ENCODE measurements around the gene PIM1. TPM values are rescaled to one million over a fixed set of nuclear protein-coding genes. Genes with fewer than 3 reads are reported as not detected.

The PIM1 gene
- polyA plus RNA-seq, 1 donor from 2014 or later: 4.1 TPM

DNA sequence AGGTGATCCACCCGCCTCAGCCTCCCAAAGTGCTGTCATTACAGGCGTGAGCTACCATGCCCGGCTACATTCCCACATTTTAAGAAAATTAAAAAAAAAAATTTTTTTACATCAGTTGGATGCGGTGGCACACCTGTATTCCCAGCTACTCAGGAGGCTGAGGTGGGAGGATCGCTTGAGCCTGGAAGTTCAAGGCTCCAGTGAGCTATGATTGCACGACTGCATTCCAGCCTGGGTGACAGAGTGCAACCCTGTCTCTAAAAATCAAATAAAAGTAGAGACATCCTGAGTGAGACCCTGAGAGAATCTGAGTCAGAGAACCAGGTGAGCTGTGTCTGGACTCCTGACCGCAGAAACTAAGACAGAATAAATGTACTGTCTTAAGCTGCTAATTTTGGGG, 38.8 kb downstream of the PIM1 start:
- H3K79me2 ChIP-seq (replicated peaks; ENCODE audit: insufficient read depth, low read length): no peaks in the 10 kb centered on the region
- H2AFZ ChIP-seq (ENCODE audit: low read depth, low read length): no peak overlapping the region
- no peaks in the 10 kb centered on the region for H3F3A ChIP-seq (ENCODE audit: insufficient read depth, low read length, poor library complexity, severe bottlenecking)
- no peaks in the 10 kb centered on the region for H4K20me1 ChIP-seq (ENCODE audit: insufficient read depth)
- no peaks in the 10 kb centered on the region for H3K36me3 ChIP-seq (ENCODE audit: insufficient read depth, low read length)
- H3K27ac ChIP-seq (ENCODE audit: low read length): no peak overlapping the region
- H3K9ac ChIP-seq (ENCODE audit: low read length): no peak overlapping the region
- H3K4me2 ChIP-seq (ENCODE audit: low read length): no peak overlapping the region
- H3K27me3 ChIP-seq (ENCODE audit: insufficient read depth, low read depth, low read length): no peaks in the 10 kb centered on the region
- TF ChIP-seq EZH2 (IDR thresholded peaks at IDR 0.05; ENCODE audit: borderline replicate concordance, insufficient read depth, low read length, poor library complexity, severe bottlenecking) (no peak), POLR2AphosphoS5 (IDR thresholded peaks at IDR 0.05) (no peak), TAF1 (IDR thresholded peaks at IDR 0.05; ENCODE audit: low read depth) (no peak), MXI1 (conservative IDR thresholded peaks at IDR 0.05; ENCODE audit: poor library complexity, severe bottlenecking) (no peak), EP300 (conservative IDR thresholded peaks at IDR 0.05; ENCODE audit: poor library complexity, severe bottlenecking) (no peak), RAD21 (conservative IDR thresholded peaks at IDR 0.05) (no peak), SMC3 (conservative IDR thresholded peaks at IDR 0.05; ENCODE audit: poor library complexity) (no peak)
- TF ChIP-seq, protein P1, sequence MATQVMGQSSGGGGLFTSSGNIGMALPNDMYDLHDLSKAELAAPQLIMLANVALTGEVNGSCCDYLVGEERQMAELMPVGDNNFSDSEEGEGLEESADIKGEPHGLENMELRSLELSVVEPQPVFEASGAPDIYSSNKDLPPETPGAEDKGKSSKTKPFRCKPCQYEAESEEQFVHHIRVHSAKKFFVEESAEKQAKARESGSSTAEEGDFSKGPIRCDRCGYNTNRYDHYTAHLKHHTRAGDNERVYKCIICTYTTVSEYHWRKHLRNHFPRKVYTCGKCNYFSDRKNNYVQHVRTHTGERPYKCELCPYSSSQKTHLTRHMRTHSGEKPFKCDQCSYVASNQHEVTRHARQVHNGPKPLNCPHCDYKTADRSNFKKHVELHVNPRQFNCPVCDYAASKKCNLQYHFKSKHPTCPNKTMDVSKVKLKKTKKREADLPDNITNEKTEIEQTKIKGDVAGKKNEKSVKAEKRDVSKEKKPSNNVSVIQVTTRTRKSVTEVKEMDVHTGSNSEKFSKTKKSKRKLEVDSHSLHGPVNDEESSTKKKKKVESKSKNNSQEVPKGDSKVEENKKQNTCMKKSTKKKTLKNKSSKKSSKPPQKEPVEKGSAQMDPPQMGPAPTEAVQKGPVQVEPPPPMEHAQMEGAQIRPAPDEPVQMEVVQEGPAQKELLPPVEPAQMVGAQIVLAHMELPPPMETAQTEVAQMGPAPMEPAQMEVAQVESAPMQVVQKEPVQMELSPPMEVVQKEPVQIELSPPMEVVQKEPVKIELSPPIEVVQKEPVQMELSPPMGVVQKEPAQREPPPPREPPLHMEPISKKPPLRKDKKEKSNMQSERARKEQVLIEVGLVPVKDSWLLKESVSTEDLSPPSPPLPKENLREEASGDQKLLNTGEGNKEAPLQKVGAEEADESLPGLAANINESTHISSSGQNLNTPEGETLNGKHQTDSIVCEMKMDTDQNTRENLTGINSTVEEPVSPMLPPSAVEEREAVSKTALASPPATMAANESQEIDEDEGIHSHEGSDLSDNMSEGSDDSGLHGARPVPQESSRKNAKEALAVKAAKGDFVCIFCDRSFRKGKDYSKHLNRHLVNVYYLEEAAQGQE (IDR thresholded peaks at IDR 0.05; ENCODE audit: borderline replicate concordance): no peak
- TF ChIP-seq, protein P2, sequence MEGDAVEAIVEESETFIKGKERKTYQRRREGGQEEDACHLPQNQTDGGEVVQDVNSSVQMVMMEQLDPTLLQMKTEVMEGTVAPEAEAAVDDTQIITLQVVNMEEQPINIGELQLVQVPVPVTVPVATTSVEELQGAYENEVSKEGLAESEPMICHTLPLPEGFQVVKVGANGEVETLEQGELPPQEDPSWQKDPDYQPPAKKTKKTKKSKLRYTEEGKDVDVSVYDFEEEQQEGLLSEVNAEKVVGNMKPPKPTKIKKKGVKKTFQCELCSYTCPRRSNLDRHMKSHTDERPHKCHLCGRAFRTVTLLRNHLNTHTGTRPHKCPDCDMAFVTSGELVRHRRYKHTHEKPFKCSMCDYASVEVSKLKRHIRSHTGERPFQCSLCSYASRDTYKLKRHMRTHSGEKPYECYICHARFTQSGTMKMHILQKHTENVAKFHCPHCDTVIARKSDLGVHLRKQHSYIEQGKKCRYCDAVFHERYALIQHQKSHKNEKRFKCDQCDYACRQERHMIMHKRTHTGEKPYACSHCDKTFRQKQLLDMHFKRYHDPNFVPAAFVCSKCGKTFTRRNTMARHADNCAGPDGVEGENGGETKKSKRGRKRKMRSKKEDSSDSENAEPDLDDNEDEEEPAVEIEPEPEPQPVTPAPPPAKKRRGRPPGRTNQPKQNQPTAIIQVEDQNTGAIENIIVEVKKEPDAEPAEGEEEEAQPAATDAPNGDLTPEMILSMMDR (IDR thresholded peaks at IDR 0.05; ENCODE audit: poor library complexity, severe bottlenecking): no peak
- no peaks in the 10 kb centered on the region for H3K9me2 ChIP-seq (ENCODE audit: insufficient read depth, low read length)
- H3K4me3 ChIP-seq (ENCODE audit: low read length): no peak overlapping the region
- H3K9me3 ChIP-seq (ENCODE audit: low read length): no peaks in the 10 kb centered on the region

GRCh38 chr6:37209461-37210205, 39.7 kb downstream of the PIM1 start:
- H3K4me3 ChIP-seq (ENCODE audit: low read length): no peak overlapping the region
- H3K9ac ChIP-seq (ENCODE audit: low read length): no peak overlapping the region

More at GRCh38 chr6:37209461-37210205, 39.7 kb downstream of the PIM1 start:
- no peaks in the 10 kb centered on the region for H3K9me3 ChIP-seq (ENCODE audit: low read length)
- no peaks in the 10 kb centered on the region for H3K27me3 ChIP-seq (ENCODE audit: insufficient read depth, low read depth, low read length)
- H3K36me3 ChIP-seq (ENCODE audit: insufficient read depth, low read length): no peaks in the 10 kb centered on the region
- TF ChIP-seq POLR2AphosphoS5 (IDR thresholded peaks at IDR 0.05) (no peak), MXI1 (conservative IDR thresholded peaks at IDR 0.05; ENCODE audit: poor library complexity, severe bottlenecking) (no peak), EZH2 (IDR thresholded peaks at IDR 0.05; ENCODE audit: borderline replicate concordance, insufficient read depth, low read length, poor library complexity, severe bottlenecking) (no peak), SMC3 (conservative IDR thresholded peaks at IDR 0.05; ENCODE audit: poor library complexity) (no peak), TAF1 (IDR thresholded peaks at IDR 0.05; ENCODE audit: low read depth) (no peak), EP300 (conservative IDR thresholded peaks at IDR 0.05; ENCODE audit: poor library complexity, severe bottlenecking) (no peak), RAD21 (conservative IDR thresholded peaks at IDR 0.05) (no peak)
- TF ChIP-seq, protein P2 (IDR thresholded peaks at IDR 0.05; ENCODE audit: poor library complexity, severe bottlenecking): no peak
- TF ChIP-seq, protein P1 (IDR thresholded peaks at IDR 0.05; ENCODE audit: borderline replicate concordance): no peak
- H2AFZ ChIP-seq (ENCODE audit: low read depth, low read length): no peak overlapping the region
- no peak overlapping the region for H3K27ac ChIP-seq (ENCODE audit: low read length)
- H3K9me2 ChIP-seq (ENCODE audit: insufficient read depth, low read length): no peaks in the 10 kb centered on the region
- H3K79me2 ChIP-seq (replicated peaks; ENCODE audit: insufficient read depth, low read length): no peaks in the 10 kb centered on the region
- H3F3A ChIP-seq (ENCODE audit: insufficient read depth, low read length, poor library complexity, severe bottlenecking): no peaks in the 10 kb centered on the region
- no peaks in the 10 kb centered on the region for H4K20me1 ChIP-seq (ENCODE audit: insufficient read depth)
- no peak overlapping the region for H3K4me2 ChIP-seq (ENCODE audit: low read length)
